GM21447 (cell line): ENCODE data around the gene CISD1.
"Not testable (repeated sequence)": the region's sequence is repeated elsewhere in the genome, so short reads cannot be mapped to it uniquely, and the experiment has no call there.

Experiments used
- ATAC-seq: cut with Tn5 transposase; IDR thresholded peaks from one replicate; pipeline ENCODE4 v1.9.1; 2021; ENCODE audit not compliant: unreplicated experiment

Gene CISD1

DNA sequence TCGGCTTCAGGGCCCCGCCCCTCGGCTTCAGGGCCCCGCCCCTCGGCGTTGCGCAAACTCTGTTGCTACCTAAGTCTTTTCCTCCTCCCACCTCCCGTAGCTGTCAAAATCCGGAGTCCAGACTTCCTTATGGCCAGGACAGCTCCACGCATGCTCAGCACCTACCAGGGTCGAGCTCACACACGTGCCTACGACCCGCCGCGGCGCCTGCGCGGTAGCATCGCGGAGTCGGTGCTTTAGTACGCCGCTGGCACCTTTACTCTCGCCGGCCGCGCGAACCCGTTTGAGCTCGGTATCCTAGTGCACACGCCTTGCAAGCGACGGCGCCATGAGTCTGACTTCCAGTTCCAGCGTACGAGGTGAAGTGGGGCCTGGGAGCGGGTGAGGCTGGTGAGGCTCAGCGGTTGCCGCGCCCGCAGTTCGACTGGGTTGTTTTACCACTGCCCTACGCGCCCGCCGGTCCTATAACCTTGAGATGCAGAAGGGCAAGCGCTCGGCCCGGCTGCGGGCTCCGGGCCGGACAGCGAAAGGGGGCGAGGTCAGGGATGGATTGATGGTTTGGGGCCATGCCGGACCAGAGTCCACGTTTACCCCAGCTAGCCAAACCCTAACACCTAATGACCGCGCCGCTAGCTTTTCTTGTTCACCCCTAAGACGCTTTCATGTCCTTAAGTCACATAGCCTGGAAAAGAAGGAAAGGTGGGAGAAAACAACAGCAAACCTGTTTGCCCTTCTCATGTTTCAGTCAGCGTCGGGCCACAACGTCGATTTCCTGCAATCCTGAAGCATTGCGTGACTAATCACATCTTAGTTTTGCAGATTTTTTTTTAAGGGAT lies at the start of gene CISD1:
CISD1 (plus strand) TSS at position 217 of the 836 bp plus-strand sequence; CDS start at position 329, 112 bp downstream.
- peak; percentile 59 for ATAC-seq

DNA sequence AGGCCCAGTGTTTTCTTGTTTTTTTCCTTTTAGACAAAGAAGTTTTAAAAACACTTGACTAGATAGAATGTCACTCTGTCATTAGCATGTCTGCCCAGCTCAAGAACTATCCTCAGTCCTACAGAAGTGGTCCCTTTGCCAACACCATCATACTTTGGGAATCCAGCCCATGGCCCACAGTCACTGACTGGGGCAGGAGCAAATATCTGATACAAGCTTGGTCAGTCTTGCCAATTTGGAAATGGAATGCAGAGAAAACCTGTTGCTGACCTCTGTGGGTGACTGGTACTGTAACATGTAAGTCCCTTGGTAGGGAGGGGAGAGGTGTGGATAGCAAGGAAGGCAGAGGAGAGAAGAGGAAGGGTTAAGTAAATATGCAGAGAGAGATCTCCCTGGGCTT lies 49.1 kb upstream of the CISD1 start:
- no peak for ATAC-seq

DNA sequence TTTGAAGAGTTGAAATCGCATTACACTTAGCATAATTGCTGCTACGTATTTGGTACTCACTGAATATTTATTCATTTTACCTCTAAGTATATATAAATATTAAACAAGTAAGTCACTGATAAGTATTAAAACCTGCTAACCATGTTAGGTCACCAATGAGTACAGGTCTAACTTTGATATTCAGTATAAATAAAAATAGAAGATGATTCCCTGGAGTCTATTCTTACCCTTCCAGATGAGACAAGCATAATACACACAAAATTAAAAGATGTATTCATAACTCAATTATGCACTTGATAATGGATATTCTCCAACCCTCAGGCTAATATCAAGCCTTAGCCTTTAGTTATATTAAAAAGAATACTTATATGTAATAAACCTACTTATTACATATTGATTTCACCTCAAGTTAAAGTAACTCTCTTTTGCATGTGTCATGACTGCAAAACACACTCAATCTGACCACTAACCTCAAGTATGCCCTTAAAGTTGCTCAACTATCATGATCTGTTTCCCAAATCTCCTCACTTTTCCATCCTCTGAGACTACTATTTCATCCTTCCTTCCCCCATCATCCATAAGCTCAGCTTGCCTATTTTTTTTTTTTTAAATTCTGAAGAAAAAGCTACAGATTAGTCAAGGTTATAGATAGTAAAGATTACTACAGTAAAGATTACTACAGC lies 48.1 kb upstream of the CISD1 start:
- ATAC-seq = no peak

DNA sequence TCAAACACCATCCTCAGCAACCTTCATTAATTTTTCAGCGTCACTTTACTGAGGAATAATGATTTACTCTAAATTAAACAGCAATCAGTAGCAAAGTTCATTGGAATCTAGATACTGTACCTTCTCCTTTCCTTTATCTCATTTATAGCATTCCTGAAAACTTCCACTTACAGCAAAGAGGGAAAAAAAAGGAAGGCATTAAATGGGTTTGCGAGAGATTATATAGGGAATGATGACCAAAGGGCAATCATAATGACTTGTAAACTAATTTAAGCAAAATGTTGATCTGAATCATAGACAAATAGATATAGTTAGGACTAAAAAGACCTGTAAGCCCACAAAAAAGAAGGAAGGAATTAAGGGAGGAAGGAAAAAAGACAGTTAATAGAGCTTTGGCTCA lies 43.3 kb upstream of the CISD1 start:
- no peak for ATAC-seq

DNA sequence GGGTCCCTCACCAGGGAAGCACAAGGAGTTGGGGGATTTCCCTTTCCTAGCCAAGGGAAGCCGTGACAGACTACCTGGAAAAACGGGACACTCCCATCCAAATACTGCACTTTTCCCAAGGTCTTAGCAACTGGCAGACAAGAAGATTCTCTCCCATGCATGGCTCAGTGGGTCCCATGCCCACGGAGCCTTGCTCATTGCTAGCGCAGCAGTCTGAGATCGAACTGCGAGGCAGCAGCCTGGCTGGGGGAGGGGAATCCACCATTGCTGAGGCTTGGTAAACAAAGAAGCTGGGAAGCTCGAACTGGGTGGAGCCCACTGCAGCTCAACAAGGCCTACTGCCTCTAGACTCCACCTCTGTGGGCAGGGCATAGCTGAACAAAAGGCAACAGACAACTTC lies 39.1 kb upstream of the CISD1 start:
- not testable (repeated sequence) for ATAC-seq

DNA sequence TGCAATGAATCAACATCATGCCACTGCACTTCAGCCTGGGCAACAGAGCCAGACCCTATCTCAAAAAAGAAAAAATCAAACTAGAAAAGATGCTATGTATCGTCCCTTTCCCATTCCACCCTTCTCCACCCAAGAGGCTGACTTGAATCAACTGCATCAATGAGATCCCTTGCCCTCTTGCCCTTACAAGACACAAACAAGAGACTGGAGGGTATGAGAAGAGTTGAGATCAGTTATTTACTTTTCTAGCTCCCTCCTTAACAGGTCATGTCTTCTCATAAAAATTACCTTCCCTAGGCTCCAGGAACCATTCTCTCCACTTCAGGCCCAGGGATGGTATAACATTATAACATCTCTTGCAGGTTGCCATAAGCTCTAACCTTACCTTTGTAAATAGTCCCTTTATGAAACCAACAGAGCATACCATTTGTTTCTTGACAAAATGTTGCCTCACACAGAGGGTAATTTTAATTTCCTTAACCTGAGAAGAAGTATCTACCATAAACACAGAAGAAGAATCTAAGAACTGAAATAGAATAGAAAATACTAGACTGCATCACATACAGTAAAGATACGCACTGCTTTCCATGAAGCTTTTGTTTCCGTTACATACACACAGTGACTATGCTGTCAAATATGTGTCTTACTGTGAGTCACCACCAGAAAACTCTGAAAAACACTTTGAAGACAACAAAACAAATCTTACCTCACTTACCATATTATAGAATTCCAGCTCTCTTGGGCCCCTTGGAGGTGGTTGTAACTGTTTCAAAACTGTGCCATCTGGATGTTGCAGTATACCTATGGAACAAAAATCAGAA lies 31.7 kb upstream of the CISD1 start:
- no peak for ATAC-seq

DNA sequence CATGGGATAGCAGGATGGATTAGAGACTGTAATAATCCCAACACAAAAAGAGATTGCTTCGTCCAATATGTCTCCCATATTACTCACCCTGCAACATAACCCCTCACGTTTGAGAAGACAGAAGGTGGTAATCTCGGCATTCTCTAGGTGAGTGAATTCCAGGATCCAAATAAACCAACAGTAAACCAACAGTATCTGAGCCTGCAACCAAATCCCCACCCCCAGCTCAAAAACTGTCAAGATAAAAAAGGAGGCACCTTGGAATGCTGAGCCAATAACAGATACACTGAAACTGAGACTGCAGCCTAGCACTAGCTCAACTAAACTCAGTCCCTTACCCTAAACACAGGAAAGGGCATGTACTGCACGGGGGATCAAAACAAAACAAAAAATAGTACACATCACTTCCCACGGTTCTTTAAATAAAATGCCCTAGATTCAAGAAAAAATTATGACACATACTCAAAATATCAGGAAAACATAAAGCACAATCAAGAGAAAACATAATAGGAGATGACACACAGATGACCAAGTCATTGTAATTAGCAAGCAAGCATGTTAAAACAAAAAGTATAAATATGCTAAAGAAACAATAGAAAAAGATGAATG lies 29.3 kb upstream of the CISD1 start:
- ATAC-seq = no peak

DNA sequence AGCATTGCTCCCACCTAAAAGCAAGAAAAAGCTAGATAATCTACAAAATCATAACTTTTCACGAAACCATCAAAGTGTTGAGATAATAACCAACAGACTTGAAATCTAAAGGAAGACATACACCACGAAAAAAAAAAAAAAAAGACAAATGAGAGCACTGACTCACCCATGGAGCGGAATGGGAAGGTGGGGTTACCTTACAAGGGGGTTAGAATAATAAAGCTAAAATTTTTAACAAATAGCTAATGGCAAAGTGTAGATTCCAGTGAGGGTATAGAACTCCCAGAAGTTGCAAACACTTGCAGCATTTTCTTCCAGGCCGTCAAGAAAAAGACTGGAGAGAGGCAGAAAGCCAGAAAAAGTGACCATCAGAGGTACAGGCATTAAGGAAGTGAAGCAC lies 28.4 kb upstream of the CISD1 start:
- no peak for ATAC-seq

DNA sequence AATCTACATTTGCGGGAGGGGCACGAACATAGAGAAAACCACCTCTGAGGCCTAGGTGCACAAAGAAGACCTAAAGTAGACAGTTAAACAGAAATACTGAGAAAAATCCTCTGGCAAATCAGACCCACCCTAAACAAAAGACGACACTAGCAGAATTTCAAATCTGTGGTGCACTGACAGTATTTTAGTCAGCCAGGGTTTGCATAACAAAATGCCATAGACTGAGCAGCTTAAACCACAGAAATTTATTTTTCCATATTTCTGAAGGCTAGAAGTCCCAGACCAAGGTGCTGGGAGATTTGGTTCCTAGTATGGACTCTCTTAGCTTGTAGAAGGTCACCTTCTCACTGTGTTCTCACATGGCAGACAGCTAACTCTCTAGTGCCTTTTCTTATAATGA lies 27.6 kb upstream of the CISD1 start:
- no peak for ATAC-seq

DNA sequence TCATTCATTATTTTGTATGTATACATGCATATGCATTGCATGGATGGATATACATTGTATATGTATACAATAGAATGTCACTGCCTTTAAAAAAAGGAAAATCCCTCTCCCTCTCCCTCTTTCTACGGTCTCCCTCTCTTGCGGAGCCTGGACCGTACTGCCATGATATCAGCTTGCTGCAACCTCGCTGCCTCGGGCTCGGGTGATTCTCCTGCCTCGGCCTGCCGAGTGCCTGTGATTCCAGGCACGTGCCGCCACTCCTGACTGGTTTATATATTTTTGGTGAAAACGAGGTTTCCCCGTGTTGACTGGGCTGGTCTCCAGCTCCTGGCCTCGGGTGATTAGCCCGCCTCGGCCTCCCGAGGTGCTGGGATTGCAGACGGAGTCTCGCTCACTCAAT lies 25.7 kb upstream of the CISD1 start:
- ATAC-seq = no peak

DNA sequence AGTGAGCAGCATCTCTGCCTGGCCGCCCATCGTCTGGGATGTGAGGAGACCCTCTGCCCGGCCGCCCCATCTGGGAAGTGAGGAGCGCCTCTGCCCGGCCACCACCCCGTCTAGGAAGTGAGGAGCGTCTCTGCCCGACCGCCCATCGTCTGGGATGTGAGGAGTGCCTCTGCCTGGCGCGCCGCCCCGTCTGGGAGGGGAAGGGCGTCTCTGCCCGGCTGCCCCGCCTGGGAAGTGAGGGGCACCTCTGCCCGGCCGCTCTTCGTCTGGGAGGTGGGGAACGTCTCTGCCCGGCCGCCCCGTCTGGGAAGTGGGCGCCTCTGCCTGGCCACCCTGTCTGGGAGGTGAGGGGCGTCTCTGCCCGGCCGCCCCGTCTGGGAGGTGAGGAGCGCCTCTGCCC lies 25.2 kb upstream of the CISD1 start:
- ATAC-seq = not testable (repeated sequence)

DNA sequence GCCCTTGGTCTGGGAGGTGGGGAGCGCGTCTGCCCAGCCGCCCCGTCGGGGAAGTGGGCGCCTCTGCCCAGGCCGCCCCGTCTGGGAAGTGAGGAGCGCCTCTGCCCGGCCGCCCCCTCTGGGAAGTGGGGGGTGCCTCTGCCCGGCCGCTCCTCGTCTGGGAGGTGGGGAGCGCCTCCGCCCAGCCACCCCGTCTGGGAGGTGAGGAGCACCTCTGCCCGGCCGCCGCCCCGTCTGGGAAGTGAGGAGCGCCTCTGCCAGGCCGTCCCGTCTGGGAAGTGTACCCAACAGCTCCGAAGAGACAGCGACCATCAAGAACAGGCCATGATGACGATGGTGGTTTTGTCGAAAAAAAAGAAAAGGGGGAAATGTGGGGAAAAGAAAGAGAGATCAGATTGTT lies 24.7 kb upstream of the CISD1 start:
- not testable (repeated sequence) for ATAC-seq

DNA sequence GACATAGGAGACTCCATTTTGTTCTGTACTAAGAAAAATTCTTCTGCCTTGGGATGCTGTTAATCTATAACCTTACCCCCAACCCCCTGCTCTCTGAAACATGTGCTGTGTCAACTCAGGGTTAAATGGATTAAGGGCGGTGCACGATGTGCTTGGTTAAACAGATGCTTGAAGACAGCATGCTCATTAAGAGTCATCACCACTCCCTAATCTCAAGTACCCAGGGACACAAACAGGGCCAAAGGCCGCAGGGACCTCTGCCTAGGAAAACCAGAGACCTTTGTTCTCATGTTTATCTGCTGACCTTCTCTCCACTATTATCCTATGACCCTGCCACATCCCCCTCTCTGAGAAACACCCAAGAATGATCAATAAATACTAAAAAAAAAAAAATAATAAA lies 24.3 kb upstream of the CISD1 start:
- not testable (repeated sequence) for ATAC-seq

DNA sequence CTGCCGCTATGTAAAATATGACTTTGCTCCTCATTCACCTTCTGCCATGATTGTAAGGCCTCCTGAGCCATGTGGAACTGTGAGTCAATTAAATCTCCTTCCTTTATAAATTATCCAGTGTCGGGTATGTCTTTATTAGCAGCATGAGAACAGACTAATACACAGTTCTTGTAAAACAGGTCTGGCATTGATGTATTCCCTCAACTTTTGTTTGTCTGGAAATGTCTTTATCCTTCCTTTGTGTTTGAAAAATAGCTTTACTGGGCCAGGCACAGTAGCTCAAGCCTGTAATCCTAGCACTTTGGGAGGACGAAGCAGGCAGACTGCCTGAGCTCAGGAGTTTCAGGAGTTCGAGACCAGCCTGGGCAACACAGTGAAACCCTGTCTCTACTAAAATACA lies 15.8 kb upstream of the CISD1 start:
- ATAC-seq = no peak

DNA sequence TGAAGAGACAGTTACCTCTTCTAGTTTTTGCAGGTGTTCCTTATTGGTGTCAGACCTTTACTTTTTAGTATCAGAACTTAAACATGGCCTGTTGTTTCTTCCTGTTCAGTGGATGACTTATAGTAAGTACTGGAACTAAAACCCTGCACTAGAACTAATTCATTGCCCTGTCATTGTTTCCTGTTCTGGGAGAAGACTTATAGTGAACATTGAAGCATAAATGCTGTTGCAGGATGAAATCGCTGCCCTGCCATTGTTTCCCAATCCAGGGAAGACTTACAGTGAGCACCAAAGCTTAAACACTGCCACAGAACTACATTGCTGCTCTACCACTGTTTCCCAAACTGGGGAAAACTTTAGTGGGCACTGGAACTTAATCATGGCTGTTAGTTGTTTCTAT lies 14.3 kb upstream of the CISD1 start:
- ATAC-seq = no peak

DNA sequence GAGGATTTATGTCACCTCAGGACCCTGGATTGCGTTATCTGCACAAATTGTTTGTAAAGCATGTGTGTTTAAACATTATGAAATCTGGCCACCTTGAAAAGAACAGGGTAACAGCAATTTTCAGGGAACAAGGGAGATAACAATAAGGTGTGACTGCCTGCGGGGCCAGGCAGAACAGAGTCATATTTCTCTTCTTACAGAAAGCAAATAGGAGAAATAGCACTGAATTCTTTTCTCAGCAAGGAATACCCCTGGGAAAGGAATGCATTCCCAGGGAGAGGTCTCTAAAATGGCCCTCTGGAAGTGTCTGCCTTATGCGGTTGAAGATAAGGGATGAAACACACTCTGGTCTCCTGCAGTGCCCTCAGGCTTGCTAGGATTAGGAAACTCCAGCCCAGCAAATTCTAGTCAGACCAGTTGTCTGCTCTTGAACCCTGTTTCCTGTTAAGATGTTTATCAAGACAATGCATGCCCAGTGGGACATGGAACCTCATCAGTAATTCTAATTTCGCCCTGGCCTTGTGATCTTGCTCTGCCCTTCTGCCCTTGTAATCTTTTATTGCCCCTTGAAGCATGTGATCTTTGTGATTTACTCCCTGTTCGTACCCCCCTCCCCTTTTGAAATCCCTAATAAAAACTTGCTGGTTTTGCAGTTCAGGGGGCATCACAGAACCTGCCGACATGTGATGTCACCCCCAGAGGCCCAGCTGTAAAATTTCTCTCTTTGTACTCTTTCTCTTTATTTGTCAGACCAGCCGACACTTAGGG lies 12.8 kb upstream of the CISD1 start:
- not testable (repeated sequence) for ATAC-seq

DNA sequence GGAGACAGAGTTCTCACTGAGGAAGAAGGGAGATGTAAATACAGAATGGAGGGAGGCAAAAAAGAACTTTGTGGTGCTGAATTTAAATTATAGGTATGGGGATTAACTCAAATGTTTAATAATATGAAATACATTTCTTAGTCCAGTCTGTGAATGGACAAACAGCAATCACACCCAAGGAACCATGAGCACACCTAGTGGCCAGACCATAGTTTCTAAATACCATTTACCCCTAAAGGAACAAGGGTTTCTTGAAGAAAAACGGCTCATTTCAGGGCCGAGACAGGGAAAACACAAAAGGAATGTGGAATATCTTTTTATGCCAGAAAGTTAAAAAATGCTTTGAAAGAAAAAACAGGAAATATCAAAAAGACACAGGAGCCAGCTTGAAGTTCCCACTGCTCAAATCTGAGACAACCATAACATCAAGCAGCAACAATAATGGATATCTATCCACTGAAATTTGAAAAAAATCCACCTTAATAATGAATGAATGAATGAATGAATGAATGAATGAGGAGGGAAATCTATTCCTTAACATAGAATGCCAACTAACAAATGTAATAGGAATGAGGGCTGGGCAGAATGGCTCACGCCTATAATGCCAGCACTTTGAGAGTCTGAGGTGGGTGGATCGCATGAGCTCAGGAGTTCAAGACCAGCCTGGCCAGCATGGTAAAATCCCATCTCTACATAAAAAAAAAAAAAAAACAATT lies 9.8 kb upstream of the CISD1 start:
- no peak for ATAC-seq

DNA sequence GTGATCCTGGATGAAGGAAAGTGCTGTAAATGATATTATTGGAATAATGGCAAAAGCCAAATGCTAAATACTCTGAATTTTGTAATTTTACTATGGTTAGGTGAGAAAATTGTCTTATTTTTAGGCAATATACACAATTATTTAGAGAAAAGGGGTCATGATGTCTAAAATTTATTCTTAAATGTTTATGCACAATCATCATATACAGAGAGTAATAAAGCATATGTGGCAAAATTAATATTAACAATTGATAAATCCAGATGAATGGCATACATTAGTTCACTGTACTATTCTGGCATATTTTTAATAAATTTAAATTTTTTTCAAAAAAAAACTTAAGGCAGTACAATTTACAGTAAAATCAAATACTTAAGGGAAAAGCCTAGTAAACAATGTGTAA lies 8.6 kb upstream of the CISD1 start:
- ATAC-seq = no peak

DNA sequence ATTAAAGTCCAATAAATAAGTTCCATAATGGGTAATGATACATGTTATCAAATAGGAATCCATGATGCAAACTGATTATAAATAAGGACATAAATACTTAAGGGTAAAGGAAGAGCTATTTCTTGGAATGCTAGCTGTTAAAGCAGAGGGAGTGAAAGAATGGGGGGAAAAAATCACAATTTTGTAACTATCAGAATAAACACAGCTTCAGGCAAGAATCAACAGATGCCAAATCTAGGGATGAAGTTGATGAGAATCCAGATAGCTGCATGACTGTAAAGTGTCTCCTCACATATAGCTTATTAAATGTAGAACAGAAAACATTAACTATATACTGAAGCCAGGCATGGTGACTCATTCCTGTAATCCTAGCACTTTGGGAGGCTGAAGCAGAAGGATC lies 6.2 kb upstream of the CISD1 start:
- no peak for ATAC-seq

DNA sequence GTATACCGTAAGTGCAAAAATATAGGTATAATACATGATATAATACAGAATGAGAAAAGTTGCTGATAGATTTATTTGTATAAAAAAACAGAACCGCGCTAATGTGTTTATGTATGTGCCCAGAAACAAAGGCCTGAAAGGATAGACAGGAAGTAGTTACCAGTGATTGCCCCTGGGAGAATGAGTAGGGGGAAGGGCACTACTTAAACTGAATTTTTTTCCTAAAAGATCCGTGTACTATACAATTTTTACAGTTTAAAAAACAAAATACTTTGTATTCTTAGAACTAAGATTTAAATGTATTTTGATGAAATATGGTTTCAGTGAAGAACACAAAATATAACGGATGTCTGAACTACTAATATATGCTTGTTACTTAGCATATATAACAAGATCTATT lies 4.2 kb upstream of the CISD1 start:
- no peak for ATAC-seq
